Fibroblast of lung (primary cell): ENCODE data around the gene TLE2. TPM values are rescaled to one million over a fixed set of nuclear protein-coding genes. Genes with fewer than 3 reads are reported as not detected.
A peak's percentile ranks its signal among the peaks of the same experiment; 100 is the strongest.

Experiments
- DNase-seq, 2 donors: peaks; one replicate each; pipeline versions ENCODE4 v3.0.0 to v3.0.0-alpha.2; 2010; ENCODE audit warnings: low read depth in 2 of 2
- H2AFZ ChIP-seq: 2 replicates; pipeline ENCODE4 v1.5.1; 2012; ENCODE audit warnings: low read length, control low read depth, inconsistent platforms
- H3K27ac ChIP-seq: 2 replicates; pipeline ENCODE4 v1.5.1; 2011; ENCODE audit warnings: low read length, control low read depth; ENCODE audit not compliant: insufficient read depth
- H3K27me3 ChIP-seq: 2 replicates; pipeline ENCODE4 v1.5.1; 2011; ENCODE audit warnings: mild to moderate bottlenecking, low read length; ENCODE audit not compliant: control insufficient read depth, insufficient read depth
- H3K36me3 ChIP-seq: 2 replicates; pipeline ENCODE4 v1.5.1; 2011; ENCODE audit warnings: low read length; ENCODE audit not compliant: control insufficient read depth, insufficient read depth
- H3K4me1 ChIP-seq: 2 replicates; pipeline ENCODE4 v1.5.1; 2011; ENCODE audit warnings: low read length; ENCODE audit not compliant: control insufficient read depth, insufficient read depth; ENCODE audit errors: extremely low read depth
- H3K4me2 ChIP-seq: 2 replicates; pipeline ENCODE4 v1.5.1; 2011; ENCODE audit warnings: low read length, control low read depth; ENCODE audit not compliant: insufficient read depth; ENCODE audit errors: extremely low read depth
- H3K4me3 ChIP-seq, 4 experiments: fragments of 200-600 bp in 1 of 4; sonication (generic) in 1 of 4; replicated peaks in 1 of 4; 2 replicates each; pipeline ENCODE4 v1.5.1; 2011 to 2016; ENCODE audit warnings: low read length in 4 of 4, low read depth in 3 of 4, mild to moderate bottlenecking in 3 of 4, control low read depth in 2 of 4, inconsistent platforms in 1 of 4, mixed read lengths in 1 of 4; ENCODE audit not compliant: insufficient read depth in 1 of 4; ENCODE audit errors: control extremely low read depth in 1 of 4
- H3K79me2 ChIP-seq: 2 replicates; pipeline ENCODE4 v1.5.1; 2012; ENCODE audit warnings: mild to moderate bottlenecking, low read length, inconsistent platforms; ENCODE audit not compliant: control insufficient read depth, insufficient read depth
- H3K9ac ChIP-seq: 2 replicates; pipeline ENCODE4 v1.5.1; 2011; ENCODE audit warnings: mild to moderate bottlenecking, low read length, control low read depth; ENCODE audit not compliant: insufficient read depth
- H3K9me3 ChIP-seq: 2 replicates; pipeline ENCODE4 v1.5.1; 2012; ENCODE audit warnings: low read depth, low read length; ENCODE audit not compliant: control insufficient read depth, insufficient read depth
- H4K20me1 ChIP-seq: 2 replicates; pipeline ENCODE4 v1.5.1; 2011; ENCODE audit warnings: low read length; ENCODE audit not compliant: control insufficient read depth, insufficient read depth; ENCODE audit errors: extremely low read depth
- EZH2 ChIP-seq: IDR thresholded peaks from 2 replicates; pipeline ENCODE4 v1.5.1; 2012; ENCODE audit warnings: low read length, control low read depth, mild to moderate bottlenecking; ENCODE audit errors: missing control alignments
- polyA plus RNA-seq, 2 donors: library from polyadenylated mRNA; depleted of rRNA in 1 of 2; stranded (reverse) in 1 of 2; unstranded in 1 of 2; fragments of >200 nt; gene quantifications; 2 replicates each; pipeline ENCODE4 v1.2.1, GENCODE V29; 2011 to 2012; ENCODE audit warnings: missing spikeins in 1 of 2
- total RNA-seq: library from RNA; depleted of rRNA; stranded (reverse); fragments of >200 nt; gene quantifications from 2 replicates; pipeline ENCODE4 v1.2.1, GENCODE V29; 2014
- TF ChIP-seq, protein P1 (sequence below), 2 donors: IDR thresholded peaks in 1 of 2; conservative IDR thresholded peaks in 1 of 2; 1 replicate in 1 of 2; 2 replicates in 1 of 2; pipeline ENCODE4 v1.5.1; 2011 to 2012; ENCODE audit warnings: low read length in 2 of 2, control low read depth in 1 of 2, inconsistent platforms in 1 of 2, low read depth in 1 of 2, mild to moderate bottlenecking in 1 of 2

TLE2 gene
- total and polyA plus RNA-seq, 2 donors (not counting 1 experiment from before 2014, with no cell fraction given), result 1.8 to 3.8 TPM

DNA sequence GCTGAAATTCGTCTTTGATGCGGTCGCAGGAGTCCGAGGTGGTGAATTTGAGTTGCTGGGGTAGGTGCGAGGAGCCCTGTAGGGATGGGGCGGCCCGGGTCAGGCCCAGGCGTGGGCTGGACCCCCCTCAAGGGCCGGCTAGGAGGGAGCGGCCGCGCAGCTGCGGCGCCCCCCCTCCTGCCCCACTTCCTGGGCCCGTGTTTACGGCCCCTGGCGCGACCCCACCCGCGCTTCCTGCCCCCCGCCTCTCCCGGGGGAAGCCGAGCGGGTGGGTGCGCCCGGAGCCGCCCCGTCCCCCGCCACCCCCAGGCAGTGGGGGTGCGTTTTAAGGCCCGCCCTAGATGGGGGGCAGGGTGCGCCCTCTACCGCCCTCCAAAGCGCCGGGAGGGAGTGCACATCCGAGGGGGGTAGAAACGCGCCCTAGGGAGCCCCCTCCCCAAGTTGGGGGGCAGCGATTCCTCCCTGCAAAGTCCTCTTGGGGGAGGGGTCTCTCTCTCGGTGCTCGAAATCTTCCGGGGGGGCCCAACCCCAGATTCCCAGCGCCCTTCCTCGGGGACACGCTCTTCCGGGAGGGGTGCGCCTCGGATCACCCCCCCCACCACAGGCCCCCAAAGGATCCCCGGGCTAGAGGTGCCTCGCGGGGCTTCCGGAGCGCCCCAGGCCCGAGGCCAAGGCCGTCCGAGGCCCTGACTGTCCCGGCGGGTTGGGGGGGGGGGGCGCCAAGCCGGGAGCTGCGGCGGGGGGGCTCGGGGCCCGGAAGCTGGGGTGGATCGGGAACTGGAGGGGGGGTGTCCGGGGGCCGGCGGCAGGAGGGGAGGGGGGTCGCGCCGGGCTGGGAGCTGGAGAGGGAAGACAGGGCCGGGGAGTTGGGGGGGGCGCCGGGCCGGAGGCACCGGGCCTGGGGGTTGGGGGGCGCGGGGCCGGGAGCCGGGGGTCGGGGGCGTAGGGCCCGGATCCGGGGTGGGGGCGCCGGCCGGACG, 32.4 kb upstream of the TLE2 start:
- Histone ChIP-seq H3K4me1 (peaks cover 8% of the 10 kb centered on the region), H2AFZ (no peak overlapping the region), H3K9ac (peak overlapping the region; percentile 71), H3K27me3 (no peaks in the 10 kb centered on the region), H3K27ac (peak overlapping the region; percentile 53), H3K4me2 (peak overlapping the region; percentile 78), H3K79me2 (peaks cover 18% of the 10 kb centered on the region), H3K4me3 (peak overlapping the region; percentile 66 to 89 (median 82)), H3K9me3 (no peaks in the 10 kb centered on the region), H4K20me1 (no peaks in the 10 kb centered on the region), H3K36me3 (peaks cover 21% of the 10 kb centered on the region)
- TF ChIP-seq, protein P1, sequence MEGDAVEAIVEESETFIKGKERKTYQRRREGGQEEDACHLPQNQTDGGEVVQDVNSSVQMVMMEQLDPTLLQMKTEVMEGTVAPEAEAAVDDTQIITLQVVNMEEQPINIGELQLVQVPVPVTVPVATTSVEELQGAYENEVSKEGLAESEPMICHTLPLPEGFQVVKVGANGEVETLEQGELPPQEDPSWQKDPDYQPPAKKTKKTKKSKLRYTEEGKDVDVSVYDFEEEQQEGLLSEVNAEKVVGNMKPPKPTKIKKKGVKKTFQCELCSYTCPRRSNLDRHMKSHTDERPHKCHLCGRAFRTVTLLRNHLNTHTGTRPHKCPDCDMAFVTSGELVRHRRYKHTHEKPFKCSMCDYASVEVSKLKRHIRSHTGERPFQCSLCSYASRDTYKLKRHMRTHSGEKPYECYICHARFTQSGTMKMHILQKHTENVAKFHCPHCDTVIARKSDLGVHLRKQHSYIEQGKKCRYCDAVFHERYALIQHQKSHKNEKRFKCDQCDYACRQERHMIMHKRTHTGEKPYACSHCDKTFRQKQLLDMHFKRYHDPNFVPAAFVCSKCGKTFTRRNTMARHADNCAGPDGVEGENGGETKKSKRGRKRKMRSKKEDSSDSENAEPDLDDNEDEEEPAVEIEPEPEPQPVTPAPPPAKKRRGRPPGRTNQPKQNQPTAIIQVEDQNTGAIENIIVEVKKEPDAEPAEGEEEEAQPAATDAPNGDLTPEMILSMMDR (conservative IDR thresholded peaks at IDR 0.05 in 1 of 2, IDR thresholded peaks at IDR 0.05 in 1 of 2; ENCODE audit: low read depth in 1 of 2, low read length in 2 of 2), result peak; percentile 13 to 25
- no peak for TF ChIP-seq EZH2
- peak; percentile 42 to 53 for DNase-seq

DNA sequence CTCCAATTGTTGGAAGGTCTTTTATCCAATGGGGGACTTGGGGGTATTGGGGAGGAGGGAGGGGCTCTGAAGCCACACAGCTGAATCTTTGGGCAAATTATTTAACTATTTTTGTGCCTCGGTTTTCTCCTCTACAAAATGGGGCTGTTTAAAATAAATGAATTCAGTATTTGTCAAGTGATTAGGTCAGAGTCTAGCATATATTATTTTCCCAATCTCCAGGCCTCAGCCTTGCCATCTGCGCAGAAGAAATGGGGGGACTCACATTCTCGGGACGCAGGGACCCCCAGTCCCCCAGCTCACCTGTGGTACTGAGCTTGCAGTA, 31.7 kb upstream of the TLE2 start:
- no peak for DNase-seq
- no peak overlapping the region for H2AFZ ChIP-seq
- H3K27ac ChIP-seq, result peak overlapping the region; percentile 53
- H3K27me3 ChIP-seq, result no peaks in the 10 kb centered on the region
- H3K9ac ChIP-seq, result peak overlapping the region; percentile 71
- no peaks in the 10 kb centered on the region for H4K20me1 ChIP-seq
- peak overlapping the region; percentile 66 to 89 (median 82) for H3K4me3 ChIP-seq
- H3K79me2 ChIP-seq, result peaks cover 18% of the 10 kb centered on the region
- TF ChIP-seq EZH2, result no peak
- TF ChIP-seq, protein P1 (conservative IDR thresholded peaks at IDR 0.05 in 1 of 2, IDR thresholded peaks at IDR 0.05 in 1 of 2; ENCODE audit: low read depth in 1 of 2, low read length in 2 of 2), result no peak
- H3K9me3 ChIP-seq, result no peaks in the 10 kb centered on the region
- peak overlapping the region; percentile 78 for H3K4me2 ChIP-seq
- H3K4me1 ChIP-seq, result peaks cover 8% of the 10 kb centered on the region
- H3K36me3 ChIP-seq, result peaks cover 22% of the 10 kb centered on the region

DNA sequence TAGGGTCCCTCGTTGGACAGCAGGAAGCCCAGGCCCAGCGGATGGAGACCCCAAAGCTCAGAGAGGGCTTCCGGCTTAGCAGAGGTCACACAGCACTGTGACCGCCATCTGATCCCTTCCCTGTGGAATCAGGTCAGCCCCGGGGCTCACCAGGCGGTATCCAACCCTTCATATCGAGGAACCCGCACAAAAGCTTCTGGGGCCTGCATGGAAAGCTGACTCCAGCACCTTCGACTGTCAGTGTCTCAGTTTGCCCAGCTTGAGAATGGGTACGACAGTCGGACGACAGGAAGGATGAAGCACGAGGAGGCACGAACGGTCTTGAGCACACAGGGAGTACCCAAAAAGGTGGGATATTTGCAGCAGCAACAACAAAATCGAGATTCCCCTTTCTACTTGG, 30.6 kb upstream of the TLE2 start:
- H2AFZ ChIP-seq, result no peak overlapping the region
- H3K9ac ChIP-seq, result no peak overlapping the region
- H3K4me3 ChIP-seq, result no peak overlapping the region
- H3K27ac ChIP-seq, result no peak overlapping the region
- peaks cover 25% of the 10 kb centered on the region for H3K36me3 ChIP-seq
- no peak overlapping the region for H3K4me2 ChIP-seq
- TF ChIP-seq, protein P1 (conservative IDR thresholded peaks at IDR 0.05 in 1 of 2, IDR thresholded peaks at IDR 0.05 in 1 of 2; ENCODE audit: low read depth in 1 of 2, low read length in 2 of 2), result no peak
- no peak for TF ChIP-seq EZH2
- H3K9me3 ChIP-seq, result no peaks in the 10 kb centered on the region
- H3K27me3 ChIP-seq, result no peaks in the 10 kb centered on the region
- H3K79me2 ChIP-seq, result peaks cover 18% of the 10 kb centered on the region
- no peak for DNase-seq
- H4K20me1 ChIP-seq, result no peaks in the 10 kb centered on the region
- peaks cover 8% of the 10 kb centered on the region for H3K4me1 ChIP-seq
